ENCODE measurements around the gene RCOR2. TPM values are rescaled to one million over a fixed set of nuclear protein-coding genes. Genes with fewer than 3 reads are reported as not detected.

RCOR2 gene
- total RNA-seq, 1 donor from 2014 or later = 18.8 TPM

DNA sequence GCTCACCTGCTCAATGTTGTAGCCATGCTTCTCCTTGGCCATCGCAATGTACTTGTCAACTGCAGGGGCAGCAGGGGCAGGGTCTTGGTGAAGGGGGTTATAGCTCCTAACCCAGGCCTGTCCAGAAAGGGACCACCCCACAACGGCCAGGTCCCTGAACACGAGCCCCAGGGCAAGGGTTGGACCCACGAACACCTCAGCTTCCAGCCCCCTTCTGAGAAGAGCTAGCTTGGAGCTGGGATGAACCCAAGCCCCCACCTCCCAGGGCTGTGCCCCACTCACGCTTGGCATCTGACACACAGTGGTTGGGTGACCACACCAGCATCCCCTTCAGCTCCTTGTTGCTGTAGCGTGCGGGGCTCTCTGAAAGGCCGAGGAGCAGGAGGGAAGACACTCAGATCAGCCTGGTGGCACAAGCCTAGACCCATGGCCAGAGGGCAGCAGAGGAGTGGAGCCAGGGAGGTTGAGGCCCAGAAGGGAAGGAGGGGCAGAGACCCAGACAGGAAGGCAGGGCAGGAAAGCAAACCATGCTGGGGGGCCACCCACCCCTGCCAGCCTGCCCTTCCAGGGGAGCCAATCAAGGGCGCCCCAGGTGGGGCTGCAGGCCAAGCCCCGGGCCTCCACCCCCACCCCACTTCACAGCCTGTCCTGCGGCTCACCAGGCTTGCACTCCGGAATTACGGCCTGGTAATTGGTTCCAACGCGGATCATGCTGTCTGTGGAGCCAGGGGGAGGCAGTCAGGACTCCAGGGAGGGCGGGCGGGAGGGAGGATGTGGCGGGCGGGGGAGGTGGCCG is 1.9 kb downstream of the RCOR2 start:
- Histone ChIP-seq H3K36me3 (ENCODE audit: insufficient read depth, low read length) (no peaks in the 10 kb centered on the region), H3K4me3 (ENCODE audit: insufficient read depth, low read depth, low read length) (no peak overlapping the region), H3K4me1 (ENCODE audit: insufficient read depth, low read length) (peaks cover 20% of the 10 kb centered on the region), H2AFZ (ENCODE audit: low read depth, low read length) (no peak overlapping the region), H3K4me2 (ENCODE audit: low read length) (no peak overlapping the region), H3K79me2 (ENCODE audit: insufficient read depth, low read length) (no peaks in the 10 kb centered on the region), H3K27ac (ENCODE audit: low read depth, low read length) (no peak overlapping the region), H3K27me3 (ENCODE audit: insufficient read depth, low read length) (no peaks in the 10 kb centered on the region), H3K9me3 (ENCODE audit: insufficient read depth, low read depth, low read length) (no peaks in the 10 kb centered on the region), H4K20me1 (ENCODE audit: insufficient read depth, low read length) (peaks cover 7% of the 10 kb centered on the region), H3K9ac (ENCODE audit: low read length) (no peak overlapping the region)
- no peak for DNase-seq (ENCODE audit: low read depth)
- no peak for TF ChIP-seq EZH2 (IDR thresholded peaks at IDR 0.05; ENCODE audit: insufficient read depth, low read length)
- TF ChIP-seq, protein P1, sequence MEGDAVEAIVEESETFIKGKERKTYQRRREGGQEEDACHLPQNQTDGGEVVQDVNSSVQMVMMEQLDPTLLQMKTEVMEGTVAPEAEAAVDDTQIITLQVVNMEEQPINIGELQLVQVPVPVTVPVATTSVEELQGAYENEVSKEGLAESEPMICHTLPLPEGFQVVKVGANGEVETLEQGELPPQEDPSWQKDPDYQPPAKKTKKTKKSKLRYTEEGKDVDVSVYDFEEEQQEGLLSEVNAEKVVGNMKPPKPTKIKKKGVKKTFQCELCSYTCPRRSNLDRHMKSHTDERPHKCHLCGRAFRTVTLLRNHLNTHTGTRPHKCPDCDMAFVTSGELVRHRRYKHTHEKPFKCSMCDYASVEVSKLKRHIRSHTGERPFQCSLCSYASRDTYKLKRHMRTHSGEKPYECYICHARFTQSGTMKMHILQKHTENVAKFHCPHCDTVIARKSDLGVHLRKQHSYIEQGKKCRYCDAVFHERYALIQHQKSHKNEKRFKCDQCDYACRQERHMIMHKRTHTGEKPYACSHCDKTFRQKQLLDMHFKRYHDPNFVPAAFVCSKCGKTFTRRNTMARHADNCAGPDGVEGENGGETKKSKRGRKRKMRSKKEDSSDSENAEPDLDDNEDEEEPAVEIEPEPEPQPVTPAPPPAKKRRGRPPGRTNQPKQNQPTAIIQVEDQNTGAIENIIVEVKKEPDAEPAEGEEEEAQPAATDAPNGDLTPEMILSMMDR (IDR thresholded peaks at IDR 0.05; ENCODE audit: insufficient read depth, low read depth, low read length) = no peak
- no peak for FAIRE-seq
- Mint-ChIP-seq H3K27me3 (ENCODE audit: low read depth, unreplicated experiment) (no peaks in the 10 kb centered on the region), H3K4me3 (ENCODE audit: unreplicated experiment) (peak overlapping the region; percentile 74), H3K4me1 (ENCODE audit: low read depth, unreplicated experiment) (peaks cover 9% of the 10 kb centered on the region), H3K27ac (ENCODE audit: unreplicated experiment) (no peak overlapping the region), H3K9me3 (ENCODE audit: unreplicated experiment) (no peaks in the 10 kb centered on the region), H3K36me3 (ENCODE audit: low read depth, unreplicated experiment) (peaks cover 7% of the 10 kb centered on the region)

DNA sequence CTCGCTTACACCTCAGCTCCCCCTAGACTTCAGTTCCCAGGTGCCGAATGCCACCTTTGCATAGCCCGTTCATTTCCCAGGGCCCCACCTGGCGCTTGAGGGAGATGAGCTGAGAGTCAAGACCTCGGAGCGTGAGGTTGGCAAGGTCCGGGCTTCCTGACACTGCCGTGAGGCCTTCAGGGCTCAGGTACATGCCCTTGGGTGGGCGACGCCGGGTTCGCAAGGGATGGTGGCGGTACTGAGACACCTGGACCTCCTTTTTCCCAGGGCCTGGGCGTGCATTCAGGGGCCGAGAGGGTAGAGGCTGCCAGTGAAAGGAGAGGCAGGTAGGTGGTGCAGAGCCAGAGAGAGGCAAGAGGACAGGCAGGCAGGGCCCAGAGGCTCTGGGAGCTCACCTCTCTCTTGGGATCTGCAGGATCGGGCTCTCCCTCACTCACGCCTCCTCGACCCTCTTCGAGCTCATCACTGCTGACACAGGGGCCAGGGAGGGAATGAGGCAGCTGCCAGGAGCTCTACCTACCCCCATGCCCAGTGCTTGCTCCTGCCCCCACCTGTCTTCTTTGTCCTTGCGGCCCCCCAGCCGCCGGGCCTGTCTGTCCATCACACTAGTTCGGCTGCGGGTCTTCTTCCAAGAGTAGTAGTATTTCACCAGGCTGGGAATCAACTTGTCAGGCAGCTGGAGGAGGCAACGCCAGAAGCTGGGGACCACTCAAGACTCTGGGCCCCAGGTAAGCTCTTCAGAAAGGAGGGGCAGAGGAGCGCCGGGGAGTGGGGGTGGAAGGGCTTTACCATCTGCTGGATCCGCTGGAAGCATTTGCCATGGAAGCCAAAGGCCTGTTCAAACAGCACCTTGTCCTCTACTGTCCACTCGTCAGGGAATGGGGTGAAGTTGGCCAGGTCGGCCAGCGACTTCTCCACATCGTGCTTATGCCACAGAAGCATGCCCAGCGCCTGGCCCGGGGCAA is 2.8 kb downstream of the RCOR2 start:
- H2AFZ ChIP-seq (ENCODE audit: low read depth, low read length) = no peak overlapping the region
- no peak overlapping the region for H3K9ac ChIP-seq (ENCODE audit: low read length)
- no peaks in the 10 kb centered on the region for H3K79me2 ChIP-seq (ENCODE audit: insufficient read depth, low read length)
- FAIRE-seq = no peak
- no peaks in the 10 kb centered on the region for H3K9me3 ChIP-seq (ENCODE audit: insufficient read depth, low read depth, low read length)
- H3K27ac Mint-ChIP-seq (ENCODE audit: unreplicated experiment) = no peak overlapping the region
- H3K27me3 Mint-ChIP-seq (ENCODE audit: low read depth, unreplicated experiment) = no peaks in the 10 kb centered on the region
- H3K36me3 Mint-ChIP-seq (ENCODE audit: low read depth, unreplicated experiment) = peaks cover 7% of the 10 kb centered on the region
- H3K4me1 ChIP-seq (ENCODE audit: insufficient read depth, low read length) = peaks cover 15% of the 10 kb centered on the region
- no peak for TF ChIP-seq EZH2 (IDR thresholded peaks at IDR 0.05; ENCODE audit: insufficient read depth, low read length)
- TF ChIP-seq, protein P1 (IDR thresholded peaks at IDR 0.05; ENCODE audit: insufficient read depth, low read depth, low read length) = no peak
- H3K27me3 ChIP-seq (ENCODE audit: insufficient read depth, low read length) = no peaks in the 10 kb centered on the region
- H3K9me3 Mint-ChIP-seq (ENCODE audit: unreplicated experiment) = no peaks in the 10 kb centered on the region
- no peaks in the 10 kb centered on the region for H3K36me3 ChIP-seq (ENCODE audit: insufficient read depth, low read length)
- H3K4me3 Mint-ChIP-seq (ENCODE audit: unreplicated experiment) = peak overlapping the region; percentile 60
- H3K4me2 ChIP-seq (ENCODE audit: low read length) = no peak overlapping the region
- peaks cover 10% of the 10 kb centered on the region for H3K4me1 Mint-ChIP-seq (ENCODE audit: low read depth, unreplicated experiment)
- H3K4me3 ChIP-seq (ENCODE audit: insufficient read depth, low read depth, low read length) = no peak overlapping the region
- no peak overlapping the region for H3K27ac ChIP-seq (ENCODE audit: low read depth, low read length)
- H4K20me1 ChIP-seq (ENCODE audit: insufficient read depth, low read length) = peaks cover 10% of the 10 kb centered on the region
- DNase-seq (ENCODE audit: low read depth) = no peak

All from astrocyte (in vitro differentiated cells and primary cell).